Adrenal gland (tissue), 5 donors: Measurements from ENCODE around the gene CEBPE.

Experiments
- CTCF ChIP-seq, 6 experiments: fragments of 450-650 bp in 4 of 6; fragments of 200-600 bp in 2 of 6; sonication (generic) in 1 of 6; IDR thresholded peaks; 1 replicate in 5 of 6; 2 replicates in 1 of 6; pipeline versions ENCODE4 v1.5.1 to v1.8.0; 2016 to 2021; ENCODE audit warnings: antibody characterized with exemption in 6 of 6, mild to moderate bottlenecking in 2 of 6, moderate library complexity in 1 of 6
- POLR2A ChIP-seq, 2 donors: fragments of 450-650 bp; IDR thresholded peaks; one replicate each; pipeline ENCODE4 v1.6.1; 2017; ENCODE audit warnings: antibody characterized with exemption in 2 of 2, mild to moderate bottlenecking in 2 of 2, moderate library complexity in 1 of 2
- donor health status: DM: no; HTN: no; CAD: no.

- TF ChIP-seq CTCF (IDR thresholded peaks at IDR 0.05) (no peak), POLR2A (IDR thresholded peaks at IDR 0.05) (no peak)
Observed at GRCh38 chr14:23142826-23143225, 23.8 kb upstream of the CEBPE start.
